IMR-90 (cell line): ENCODE measurements around the gene ADAMTS9. TPM values are rescaled to one million over a fixed set of nuclear protein-coding genes. Genes with fewer than 3 reads are reported as not detected.

Experiments
- ATAC-seq: fragments of 200-7000 bp; cut with Tn5 transposase; 2 replicates; pipeline ENCODE4 v1.9.1; 2020; ENCODE audit warnings: low read depth, mild to moderate bottlenecking, moderate library complexity
- BruUV-seq: library from RNA; stranded (reverse); fragments of 400-500 nt; replicated peaks from 2 replicates; lab custom pipeline; 2021; lab: Mats Ljungman, UMichigan
- CTCF ChIA-PET: fragments of 300-600 bp; formaldehyde crosslinking; extraction: SDS; loops from one replicate; lab custom pipeline; 2021; ENCODE audit warnings: antibody characterized with exemption; lab: Yijun Ruan, JAX
- POLR2A ChIA-PET: fragments of 300-600 bp; sonication (Branson Sonifier 250); formaldehyde crosslinking; loops from one replicate; lab custom pipeline; 2022; ENCODE audit warnings: antibody characterized with exemption; ENCODE audit not compliant: unreplicated experiment; lab: Charles Lee
- DNase-seq: peaks from one replicate; pipeline ENCODE4 v3.0.0; 2013
- H2AFZ ChIP-seq: replicated peaks from 2 replicates; pipeline ENCODE3; 2013; ENCODE audit warnings: low read length, mild to moderate bottlenecking; ENCODE audit not compliant: poor library complexity
- H2AK5ac ChIP-seq: 2 replicates; pipeline ENCODE4 v1.6.1; 2013; ENCODE audit warnings: low read depth, low read length, inconsistent platforms
- H2AK9ac ChIP-seq: replicated peaks from 2 replicates; pipeline ENCODE3; 2013; ENCODE audit warnings: mild to moderate bottlenecking, low read depth, low read length, moderate library complexity; ENCODE audit not compliant: poor library complexity
- H2BK120ac ChIP-seq: 2 replicates; pipeline ENCODE4 v1.6.1; 2013; ENCODE audit warnings: low read depth, low read length, inconsistent platforms
- H2BK15ac ChIP-seq: 3 replicates; pipeline ENCODE4 v1.6.1; 2013; ENCODE audit warnings: low read depth, low read length, inconsistent platforms
- H2BK20ac ChIP-seq: 2 replicates; pipeline ENCODE4 v1.6.1; 2013; ENCODE audit warnings: low read depth, mild to moderate bottlenecking, inconsistent platforms, low read length, moderate library complexity
- H2BK5ac ChIP-seq: 2 replicates; pipeline ENCODE4 v1.6.1; 2013; ENCODE audit warnings: mild to moderate bottlenecking, low read depth, low read length, inconsistent platforms; ENCODE audit not compliant: poor library complexity, severe bottlenecking
- H3K14ac ChIP-seq: replicated peaks from 2 replicates; pipeline ENCODE4 v1.6.1; 2013; ENCODE audit warnings: low read depth, low read length, inconsistent platforms
- H3K18ac ChIP-seq: 2 replicates; pipeline ENCODE4 v1.6.1; 2013; ENCODE audit warnings: low read depth, low read length, control low read depth
- H3K23ac ChIP-seq: 2 replicates; pipeline ENCODE4 v1.6.1; 2013; ENCODE audit warnings: low read depth, low read length, inconsistent platforms
- H3K27ac ChIP-seq: 2 replicates; pipeline ENCODE4 v1.5.1; 2013; ENCODE audit warnings: mild to moderate bottlenecking, control low read depth, low read length; ENCODE audit not compliant: insufficient read depth
- H3K27me3 ChIP-seq: 2 replicates; pipeline ENCODE4 v1.6.1; 2013; ENCODE audit warnings: low read length; ENCODE audit not compliant: control insufficient read depth, insufficient read depth
- H3K36me3 ChIP-seq: 2 replicates; pipeline ENCODE4 v1.6.1; 2013; ENCODE audit warnings: low read length, mixed read lengths; ENCODE audit not compliant: control insufficient read depth, insufficient read depth
- H3K4ac ChIP-seq: 2 replicates; pipeline ENCODE4 v1.6.1; 2013; ENCODE audit warnings: low read depth, low read length, inconsistent platforms
- H3K4me1 ChIP-seq: 2 replicates; pipeline ENCODE4 v1.6.1; 2013; ENCODE audit warnings: low read length, mixed read lengths; ENCODE audit not compliant: control insufficient read depth, insufficient read depth
- H3K4me2 ChIP-seq: 2 replicates; pipeline ENCODE4 v1.6.1; 2013; ENCODE audit warnings: low read depth, mild to moderate bottlenecking, control low read depth, low read length, moderate library complexity
- H3K4me3 ChIP-seq: 2 replicates; pipeline ENCODE4 v1.5.1; 2013; ENCODE audit warnings: low read depth, mild to moderate bottlenecking, control low read depth, low read length, moderate library complexity; ENCODE audit not compliant: insufficient read depth
- H3K56ac ChIP-seq: 2 replicates; pipeline ENCODE4 v1.6.1; 2013; ENCODE audit warnings: low read length, inconsistent platforms; ENCODE audit not compliant: insufficient read depth; ENCODE audit errors: extremely low read depth
- H3K79me1 ChIP-seq, 2 experiments: 2 replicates each; pipeline ENCODE4 v1.6.1; 2013; ENCODE audit warnings: low read length in 2 of 2, inconsistent platforms in 1 of 2, low read depth in 1 of 2
- H3K9ac ChIP-seq: 2 replicates; pipeline ENCODE4 v1.6.1; 2013; ENCODE audit warnings: low read depth, low read length, control low read depth
- H3K9me1 ChIP-seq: 2 replicates; pipeline ENCODE4 v1.6.1; 2013; ENCODE audit warnings: low read length, inconsistent platforms; ENCODE audit not compliant: insufficient read depth
- H3K9me3 ChIP-seq: 2 replicates; pipeline ENCODE4 v1.6.1; 2013; ENCODE audit warnings: low read length; ENCODE audit not compliant: control insufficient read depth, insufficient read depth
- H4K20me1 ChIP-seq: 2 replicates; pipeline ENCODE4 v1.6.1; 2013; ENCODE audit warnings: low read length, inconsistent platforms; ENCODE audit not compliant: insufficient read depth
- H4K5ac ChIP-seq: 2 replicates; pipeline ENCODE4 v1.6.1; 2013; ENCODE audit warnings: mild to moderate bottlenecking, low read depth, low read length, control low read depth
- H4K8ac ChIP-seq, 2 experiments: 2 replicates each; pipeline ENCODE4 v1.6.1; 2013; ENCODE audit warnings: low read depth in 2 of 2, low read length in 2 of 2, control low read depth in 1 of 2, inconsistent platforms in 1 of 2
- H4K91ac ChIP-seq: 2 replicates; pipeline ENCODE4 v1.6.1; 2013; ENCODE audit warnings: low read depth, low read length, inconsistent platforms; ENCODE audit not compliant: insufficient read depth
- BHLHE40 ChIP-seq: fragments of 150-350 bp; IDR thresholded peaks from 2 replicates; pipeline ENCODE4 v1.6.1; 2016; ENCODE audit warnings: mild to moderate bottlenecking, low read depth, low read length
- FOS ChIP-seq: fragments of 150-350 bp; IDR thresholded peaks from 2 replicates; pipeline ENCODE4 v1.6.1; 2016; ENCODE audit warnings: low read depth, low read length
- MXI1 ChIP-seq: IDR thresholded peaks from 2 replicates; pipeline ENCODE4 v1.6.1; 2012; ENCODE audit warnings: low read depth, mild to moderate bottlenecking, low read length, moderate library complexity, borderline replicate concordance
- NFE2L2 ChIP-seq: fragments of 150-350 bp; IDR thresholded peaks from 2 replicates; pipeline ENCODE4 v1.6.1; 2016; ENCODE audit warnings: low read depth, mild to moderate bottlenecking, low read length
- POLR2A ChIP-seq: IDR thresholded peaks from 2 replicates; pipeline ENCODE4 v1.6.1; 2012; ENCODE audit warnings: mild to moderate bottlenecking, low read depth, low read length
- RAD21 ChIP-seq: IDR thresholded peaks from 2 replicates; pipeline ENCODE4 v1.6.1; 2012; ENCODE audit warnings: low read length, improper control_type of control experiment
- RCOR1 ChIP-seq: IDR thresholded peaks from 2 replicates; pipeline ENCODE4 v1.6.1; 2012; ENCODE audit warnings: mild to moderate bottlenecking, low read length, improper control_type of control experiment; ENCODE audit not compliant: insufficient replicate concordance
- RFX5 ChIP-seq: IDR thresholded peaks from 2 replicates; pipeline ENCODE4 v1.8.0; 2012; ENCODE audit warnings: low read depth, mild to moderate bottlenecking, low read length, moderate library complexity
- SMC3 ChIP-seq: fragments of 150-350 bp; IDR thresholded peaks from 2 replicates; pipeline ENCODE4 v1.6.1; 2016; ENCODE audit warnings: low read depth, mild to moderate bottlenecking, antibody characterized with exemption, low read length, moderate library complexity
- WGBS, 2 experiments: methylation state at CpG; one replicate each; pipeline versions ENCODE4 v1.1.5 to v1.1.7; 2013; ENCODE audit warnings: missing lambda C conversion rate in 2 of 2; ENCODE audit not compliant: insufficient read length in 1 of 2; ENCODE audit errors: extremely low coverage in 2 of 2; 5-methylcytosine and 5-hydroxymethylcytosine counted together
- dilution Hi-C: fragments of 300-500 bp; cut with HindIII; formaldehyde crosslinking; loops from one replicate; pipeline ENCODE4 v1.14.3; 2018; ENCODE audit warnings: low sequenced_read_pairs; ENCODE audit not compliant: unreplicated experiment
- in situ Hi-C: fragments of 300-500 bp; cut with MboI; formaldehyde crosslinking; loops from 3 replicates; pipeline ENCODE4 v1.14.3; 2019; ENCODE audit warnings: low sequenced_read_pairs, inconsistent platforms, mixed read lengths
- intact Hi-C: fragments of 100-400 bp; cut with micrococcal nuclease; formaldehyde crosslinking; loops from 2 replicates; pipeline ENCODE4 v1.10.0; 2022
- polyA plus RNA-seq, 3 experiments: library from polyadenylated mRNA; depleted of rRNA; stranded (reverse); fragments of >200 nt; gene quantifications; 2 replicates each; pipeline ENCODE4 v1.2.3, GENCODE V29; 2012; ENCODE audit warnings: low replicate concordance in 1 of 3
- total RNA-seq: library from RNA; depleted of rRNA; stranded (reverse); fragments of >200 nt; gene quantifications from 2 replicates; pipeline ENCODE4 v1.2.3, GENCODE V29; 2012
- TF ChIP-seq, protein P1 (sequence below): fragments of 150-350 bp; IDR thresholded peaks from 2 replicates; pipeline ENCODE4 v1.6.1; 2016; ENCODE audit warnings: low read depth, mild to moderate bottlenecking, low read length, moderate library complexity, borderline replicate concordance

The ADAMTS9 gene
- total and polyA plus RNA-seq, 2 of the 4 experiments (the other 2 are of a cell fraction) = 0.55 to 1.1 TPM

GRCh38 chr3:64604313-64604712, 83.5 kb downstream of the ADAMTS9 start:
- Histone ChIP-seq H3K79me1 (no peaks in the 10 kb centered on the region), H2AK5ac (no peak overlapping the region), H3K18ac (no peak overlapping the region), H2BK15ac (no peak overlapping the region), H2BK20ac (no peak overlapping the region), H3K23ac (no peak overlapping the region), H3K4me2 (no peak overlapping the region), H3K27ac (no peak overlapping the region), H3K4me1 (no peaks in the 10 kb centered on the region), H3K36me3 (peaks cover 14% of the 10 kb centered on the region), H4K8ac (no peak overlapping the region), H4K20me1 (no peaks in the 10 kb centered on the region), H3K9me1 (no peaks in the 10 kb centered on the region), H3K4me3 (no peak overlapping the region), H2BK5ac (no peak overlapping the region), H2AK9ac (no peak overlapping the region), H2BK120ac (no peak overlapping the region), H4K91ac (no peak overlapping the region), H3K14ac (no peak overlapping the region), H3K9ac (no peak overlapping the region), H3K9me3 (no peaks in the 10 kb centered on the region), H3K27me3 (no peaks in the 10 kb centered on the region), H2AFZ (no peak overlapping the region), H3K56ac (no peak overlapping the region), H3K4ac (no peak overlapping the region), H4K5ac (no peak overlapping the region)
- ChIA-PET POLR2A (no interaction called here), CTCF (no interaction called here)
- WGBS, 2 experiments = no CpG with 5 or more reads among the region's 3 CpGs
- in situ Hi-C loops (no loop called here), dilution Hi-C loops (no loop called here), intact Hi-C loops (no loop called here)
- ATAC-seq (no peak), DNase-seq (no peak)
- no peak for TF ChIP-seq RCOR1
- TF ChIP-seq MXI1 = no peak
- no peak for TF ChIP-seq SMC3
- TF ChIP-seq, protein P1, sequence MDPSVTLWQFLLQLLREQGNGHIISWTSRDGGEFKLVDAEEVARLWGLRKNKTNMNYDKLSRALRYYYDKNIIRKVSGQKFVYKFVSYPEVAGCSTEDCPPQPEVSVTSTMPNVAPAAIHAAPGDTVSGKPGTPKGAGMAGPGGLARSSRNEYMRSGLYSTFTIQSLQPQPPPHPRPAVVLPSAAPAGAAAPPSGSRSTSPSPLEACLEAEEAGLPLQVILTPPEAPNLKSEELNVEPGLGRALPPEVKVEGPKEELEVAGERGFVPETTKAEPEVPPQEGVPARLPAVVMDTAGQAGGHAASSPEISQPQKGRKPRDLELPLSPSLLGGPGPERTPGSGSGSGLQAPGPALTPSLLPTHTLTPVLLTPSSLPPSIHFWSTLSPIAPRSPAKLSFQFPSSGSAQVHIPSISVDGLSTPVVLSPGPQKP = no peak
- no peak for TF ChIP-seq RFX5
- no peak for TF ChIP-seq NFE2L2
- TF ChIP-seq BHLHE40 = no peak
- no peak for TF ChIP-seq RAD21
- no peak for TF ChIP-seq FOS
- no peak for TF ChIP-seq POLR2A
- no TSS peak for BruUV-seq
